MCF 10A (cell line): ENCODE results near the gene DCUN1D1. TPM values are rescaled to one million over a fixed set of nuclear protein-coding genes. Genes with fewer than 3 reads are reported as not detected.

Experiments
- BruUV-seq: library from RNA; stranded (reverse); fragments of 400-500 nt; replicated peaks from 2 replicates; lab custom pipeline; 2021; lab: Mats Ljungman, UMichigan
- CTCF ChIA-PET: fragments of 300-600 bp; sonication (Branson Sonifier 250); formaldehyde crosslinking; extraction: SDS; loops from one replicate; lab custom pipeline; 2021; ENCODE audit warnings: antibody characterized with exemption, inconsistent platforms; lab: Yijun Ruan, JAX
- POLR2A ChIA-PET: fragments of 300-600, 350-650 bp; sonication (Branson Sonifier 250); formaldehyde crosslinking; extraction: SDS; loops from one replicate; lab custom pipeline; 2020; ENCODE audit warnings: antibody characterized with exemption, inconsistent platforms; lab: Yijun Ruan, JAX
- DNase-seq: peaks from one replicate; pipeline ENCODE4 v3.0.0-alpha.2; 2018; ENCODE audit not compliant: unreplicated experiment
- H3K27ac Mint-ChIP-seq: one replicate; pipeline ENCODE4 v1.8.0; 2022; ENCODE audit warnings: mild to moderate bottlenecking, low read depth, mixed read lengths; ENCODE audit not compliant: unreplicated experiment
- H3K27me3 Mint-ChIP-seq: one replicate; pipeline ENCODE4 v1.8.0; 2022; ENCODE audit warnings: mixed read lengths; ENCODE audit not compliant: insufficient read depth, unreplicated experiment
- H3K36me3 Mint-ChIP-seq: one replicate; pipeline ENCODE4 v1.8.0; 2022; ENCODE audit warnings: mild to moderate bottlenecking, moderate library complexity, mixed read lengths; ENCODE audit not compliant: insufficient read depth, unreplicated experiment
- H3K4me1 Mint-ChIP-seq: one replicate; pipeline ENCODE4 v1.8.0; 2022; ENCODE audit warnings: mixed read lengths; ENCODE audit not compliant: insufficient read depth, unreplicated experiment
- H3K4me3 Mint-ChIP-seq: one replicate; pipeline ENCODE4 v1.8.0; 2022; ENCODE audit warnings: mild to moderate bottlenecking, moderate library complexity, mixed read lengths; ENCODE audit not compliant: unreplicated experiment
- H3K9me3 Mint-ChIP-seq: one replicate; pipeline ENCODE4 v1.8.0; 2022; ENCODE audit warnings: mixed read lengths; ENCODE audit not compliant: unreplicated experiment
- CTCF ChIP-seq: fragments of 200-600 bp; IDR thresholded peaks from one replicate; pipeline ENCODE4 v1.8.0; 2022; ENCODE audit warnings: antibody characterized with exemption, mild to moderate bottlenecking; ENCODE audit not compliant: unreplicated experiment
- intact Hi-C: fragments of 100-400 bp; cut with micrococcal nuclease; formaldehyde crosslinking; loops from 2 replicates; pipeline ENCODE4 v1.14.1; 2022
- total RNA-seq: library from RNA; stranded (reverse); gene quantifications from 2 replicates; pipeline ENCODE4 v1.2.3, GENCODE V29; 2022

The DCUN1D1 gene
- total RNA-seq, 1 experiment from 2014 or later, result 39.1 TPM

DNA sequence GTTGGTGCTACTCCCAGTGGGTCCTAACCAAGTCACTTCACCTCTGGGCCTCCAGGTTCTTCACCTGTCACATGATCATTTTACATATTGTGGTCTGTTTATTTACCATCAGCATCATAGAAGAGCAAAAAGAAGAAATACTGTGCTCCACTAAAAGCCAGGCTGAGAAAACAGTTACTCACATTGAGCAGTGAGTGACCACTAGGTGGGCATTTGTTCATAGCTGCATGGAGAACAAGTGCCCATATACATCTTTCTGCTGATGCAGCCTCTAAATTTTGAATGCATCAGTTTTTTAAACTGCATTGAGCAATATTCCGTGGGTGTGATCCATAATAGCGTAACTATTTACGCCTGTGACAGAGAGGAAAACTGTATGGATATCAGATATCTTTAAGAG lies 76.2 kb downstream of the DCUN1D1 start:
- CTCF ChIA-PET, result interaction anchor here (0.5 to 1.1 kb wide), 3 partner anchors 73 to 482 kb away, joined by 3 read pairs; no protein-coding TSS in a partner anchor
- H3K4me1 Mint-ChIP-seq, result no peaks in the 10 kb centered on the region
- DNase-seq, result no peak
- peaks cover 30% of the 10 kb centered on the region for H3K36me3 Mint-ChIP-seq
- H3K9me3 Mint-ChIP-seq, result no peaks in the 10 kb centered on the region
- intact Hi-C loops, result no loop called here
- no peaks in the 10 kb centered on the region for H3K27me3 Mint-ChIP-seq
- H3K27ac Mint-ChIP-seq, result no peak overlapping the region
- POLR2A ChIA-PET, result interaction anchor here (2.0 to 2.2 kb wide), 2 partner anchors 11 to 15 kb away, joined by 6 to 12 read pairs; no protein-coding TSS in a partner anchor
- H3K4me3 Mint-ChIP-seq, result no peak overlapping the region
- no TSS peak for BruUV-seq
- no peak for TF ChIP-seq CTCF

DNA sequence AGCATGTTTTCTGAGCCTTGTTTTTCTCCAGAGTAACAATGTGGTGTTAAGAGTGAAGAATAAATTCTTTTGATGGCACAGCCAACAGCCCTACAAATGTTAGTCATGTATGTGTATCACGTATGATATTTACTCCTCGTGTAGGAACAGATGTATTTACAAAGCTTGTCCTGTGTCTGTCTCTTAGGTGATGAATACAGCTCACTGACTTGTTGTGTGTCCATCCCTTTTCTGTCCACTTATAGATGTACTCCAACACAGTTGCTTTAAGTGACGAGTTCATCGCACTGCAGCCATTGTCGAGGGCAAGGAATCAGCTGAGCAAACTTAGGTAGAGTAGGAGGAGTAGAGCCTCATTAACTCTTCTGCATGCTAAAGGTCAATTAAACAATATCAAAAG lies 78.1 kb downstream of the DCUN1D1 start:
- BruUV-seq, result no TSS peak
- Mint-ChIP-seq H3K27me3 (no peaks in the 10 kb centered on the region), H3K4me1 (no peaks in the 10 kb centered on the region), H3K27ac (no peak overlapping the region), H3K4me3 (no peak overlapping the region), H3K36me3 (peaks cover 41% of the 10 kb centered on the region), H3K9me3 (no peaks in the 10 kb centered on the region)
- intact Hi-C loops, result no loop called here
- POLR2A ChIA-PET, result interaction anchor here (0.7 to 2.0 kb wide), 5 partner anchors 13 to 100 kb away, joined by 3 to 6 read pairs (median 3); no protein-coding TSS in a partner anchor
- CTCF ChIA-PET, result interaction anchor here (0.6 to 1.6 kb wide), 4 partner anchors 8 to 462 kb away, joined by 3 to 8 read pairs (median 4); no protein-coding TSS in a partner anchor
- no peak for DNase-seq
- no peak for TF ChIP-seq CTCF

DNA sequence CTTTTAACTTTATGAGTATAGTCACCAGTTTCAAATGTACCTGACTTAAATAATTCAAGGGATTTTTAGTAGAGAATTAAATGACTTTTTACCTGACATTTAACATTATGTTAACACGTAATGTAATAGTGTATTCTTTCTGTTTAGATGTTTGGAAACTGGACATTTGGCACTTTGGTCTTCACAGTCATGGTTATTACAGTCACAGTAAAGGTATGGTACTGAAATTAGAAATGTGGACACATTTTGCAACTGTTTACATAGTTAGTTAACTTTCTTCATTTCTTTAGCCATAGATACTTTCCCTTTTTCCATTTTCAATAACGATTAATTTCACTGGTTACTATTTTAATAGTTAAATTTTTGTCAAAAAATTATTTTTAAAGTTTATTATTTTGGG lies 83.8 kb downstream of the DCUN1D1 start:
- CTCF ChIA-PET, result no interaction called here

DNA sequence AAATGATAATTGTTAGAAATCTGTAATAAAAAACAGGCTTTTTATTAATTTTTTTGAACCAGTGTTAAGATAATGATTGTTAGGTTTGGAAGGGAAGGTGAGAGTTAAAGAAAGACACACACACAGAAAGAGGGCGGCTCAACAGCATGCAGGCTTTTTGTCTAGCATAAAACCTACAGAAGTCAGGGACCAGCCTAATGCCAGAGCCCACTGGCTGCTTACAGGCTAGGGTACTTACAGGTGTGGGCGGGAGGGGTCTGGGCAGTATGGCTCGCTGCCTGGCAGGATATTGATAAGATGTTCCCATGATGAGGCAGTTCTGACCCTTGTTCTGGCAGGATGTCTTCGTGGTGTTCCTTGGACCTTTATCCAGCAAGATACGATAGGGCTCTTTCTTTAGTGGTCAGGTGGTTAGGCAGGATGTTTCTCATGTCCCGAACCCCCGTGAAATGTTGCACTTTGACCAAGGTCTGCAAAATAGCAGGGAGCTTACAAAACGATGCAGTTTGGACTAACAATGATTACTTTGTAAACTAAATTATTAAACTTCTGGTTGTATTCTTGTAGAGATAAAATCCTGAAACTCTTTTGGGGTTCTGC lies 84.7 kb downstream of the DCUN1D1 start:
- Mint-ChIP-seq H3K27me3 (no peaks in the 10 kb centered on the region), H3K4me3 (no peak overlapping the region), H3K4me1 (no peaks in the 10 kb centered on the region), H3K9me3 (no peaks in the 10 kb centered on the region), H3K36me3 (peaks cover 39% of the 10 kb centered on the region), H3K27ac (no peak overlapping the region)
- TF ChIP-seq CTCF, result no peak
- ChIA-PET CTCF (interaction anchor here (1.4 kb wide), 1 partner anchor 14 kb away, joined by 4 read pairs; no protein-coding TSS in a partner anchor), POLR2A (no interaction called here)
- no TSS peak for BruUV-seq
- intact Hi-C loops, result no loop called here
- no peak for DNase-seq

More for the DNA sequence above, 83.8 kb downstream of the DCUN1D1 start:
- intact Hi-C loops, result no loop called here
- H3K4me3 Mint-ChIP-seq, result no peak overlapping the region
- no peak for TF ChIP-seq CTCF
- POLR2A ChIA-PET, result no interaction called here
- H3K9me3 Mint-ChIP-seq, result no peaks in the 10 kb centered on the region
- no TSS peak for BruUV-seq
- no peaks in the 10 kb centered on the region for H3K27me3 Mint-ChIP-seq
- peaks cover 37% of the 10 kb centered on the region for H3K36me3 Mint-ChIP-seq
- H3K27ac Mint-ChIP-seq, result no peak overlapping the region
- no peaks in the 10 kb centered on the region for H3K4me1 Mint-ChIP-seq
- DNase-seq, result no peak
